ENCODE measurements around the gene F2RL1. TPM values are rescaled to one million over a fixed set of nuclear protein-coding genes. Genes with fewer than 3 reads are reported as not detected.

F2RL1 gene
- total and polyA plus RNA-seq, 2 of the 13 experiments (the other 11 are each of a cell fraction or from before 2014, with no cell fraction given), result 9.9 to 23.0 TPM

DNA sequence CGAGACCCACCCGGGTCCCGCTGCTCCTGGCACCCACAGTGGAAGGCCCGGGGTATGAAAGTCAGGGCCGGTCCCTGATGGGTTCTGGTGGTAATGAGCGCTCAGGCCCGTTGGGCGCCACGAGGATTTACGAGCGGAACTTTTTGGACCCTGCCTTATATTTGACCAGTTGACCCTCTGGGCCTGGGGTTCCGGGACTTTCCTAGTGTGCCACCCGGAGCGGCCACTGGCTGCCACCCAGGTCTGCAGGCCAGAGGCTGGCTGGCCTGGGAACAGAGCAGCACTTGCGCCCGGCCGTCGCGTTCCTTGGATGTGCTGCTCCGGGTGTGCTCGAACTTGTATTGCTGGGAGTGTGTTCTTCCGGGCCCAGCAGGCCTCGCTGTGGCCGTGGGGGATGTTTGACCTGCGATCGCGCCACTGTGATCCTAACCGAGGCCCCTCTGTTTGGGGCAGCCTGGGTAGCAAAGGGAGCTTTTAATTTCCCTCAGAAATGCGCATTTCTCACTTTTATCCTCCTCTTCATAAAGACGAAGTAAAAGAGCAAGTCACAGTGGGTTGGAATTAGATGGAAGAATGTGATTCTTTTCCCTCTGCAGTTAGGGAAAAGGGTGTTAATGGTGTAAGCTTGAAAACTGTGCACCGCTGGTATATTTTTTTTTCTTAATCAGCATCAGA, 1.2 kb downstream of the F2RL1 start (continued):
- TF ChIP-seq ZHX1 (CRISPR knock-in tag; IDR thresholded peaks at IDR 0.05; ENCODE audit: low read depth), result no peak
- no peak for TF ChIP-seq NR2F2 (IDR thresholded peaks at IDR 0.05; ENCODE audit: borderline replicate concordance, low read depth)
- no peak for TF ChIP-seq ZNF501 (CRISPR knock-in tag; IDR thresholded peaks at IDR 0.05)
- TF ChIP-seq NFRKB (IDR thresholded peaks at IDR 0.05), result no peak
- no peak for TF ChIP-seq ZNF790 (CRISPR knock-in tag; IDR thresholded peaks at IDR 0.05; ENCODE audit: borderline replicate concordance)
- peak; percentile 35; the same call in 1 of the 2 replicates for TF ChIP-seq KDM2A (CRISPR knock-in tag; IDR thresholded peaks at IDR 0.05; ENCODE audit: borderline replicate concordance, low read depth)
- TF ChIP-seq PATZ1 (CRISPR knock-in tag; IDR thresholded peaks at IDR 0.05), result no peak
- TF ChIP-seq TMF1 (CRISPR knock-in tag; IDR thresholded peaks at IDR 0.05; ENCODE audit: low read depth), result no peak
- no peak for TF ChIP-seq RARA (CRISPR knock-in tag; IDR thresholded peaks at IDR 0.05)
- TF ChIP-seq JUNB (CRISPR knock-in tag; IDR thresholded peaks at IDR 0.05; ENCODE audit: borderline replicate concordance), result no peak
- no peak for TF ChIP-seq RXRA (CRISPR knock-in tag; IDR thresholded peaks at IDR 0.05)
- no peak for TF ChIP-seq CBX2 (IDR thresholded peaks at IDR 0.05; ENCODE audit: low read depth, low read length)
- no peak for TF ChIP-seq CBX2 (CRISPR knock-in tag; IDR thresholded peaks at IDR 0.05; ENCODE audit: low read depth)
- peak; percentile 40; the same call in 1 of the 2 replicates for TF ChIP-seq ZSCAN31 (CRISPR knock-in tag; IDR thresholded peaks at IDR 0.05; ENCODE audit: low read depth)
- no peak for TF ChIP-seq NCOR1 (IDR thresholded peaks at IDR 0.05; ENCODE audit: borderline replicate concordance, low read length)
- no peak for TF ChIP-seq SETDB1 (CRISPR knock-in tag; IDR thresholded peaks at IDR 0.05; ENCODE audit: borderline replicate concordance)
- TF ChIP-seq CENPT (CRISPR knock-in tag; IDR thresholded peaks at IDR 0.05; ENCODE audit: low read depth), result no peak
- TF ChIP-seq, protein P1, sequence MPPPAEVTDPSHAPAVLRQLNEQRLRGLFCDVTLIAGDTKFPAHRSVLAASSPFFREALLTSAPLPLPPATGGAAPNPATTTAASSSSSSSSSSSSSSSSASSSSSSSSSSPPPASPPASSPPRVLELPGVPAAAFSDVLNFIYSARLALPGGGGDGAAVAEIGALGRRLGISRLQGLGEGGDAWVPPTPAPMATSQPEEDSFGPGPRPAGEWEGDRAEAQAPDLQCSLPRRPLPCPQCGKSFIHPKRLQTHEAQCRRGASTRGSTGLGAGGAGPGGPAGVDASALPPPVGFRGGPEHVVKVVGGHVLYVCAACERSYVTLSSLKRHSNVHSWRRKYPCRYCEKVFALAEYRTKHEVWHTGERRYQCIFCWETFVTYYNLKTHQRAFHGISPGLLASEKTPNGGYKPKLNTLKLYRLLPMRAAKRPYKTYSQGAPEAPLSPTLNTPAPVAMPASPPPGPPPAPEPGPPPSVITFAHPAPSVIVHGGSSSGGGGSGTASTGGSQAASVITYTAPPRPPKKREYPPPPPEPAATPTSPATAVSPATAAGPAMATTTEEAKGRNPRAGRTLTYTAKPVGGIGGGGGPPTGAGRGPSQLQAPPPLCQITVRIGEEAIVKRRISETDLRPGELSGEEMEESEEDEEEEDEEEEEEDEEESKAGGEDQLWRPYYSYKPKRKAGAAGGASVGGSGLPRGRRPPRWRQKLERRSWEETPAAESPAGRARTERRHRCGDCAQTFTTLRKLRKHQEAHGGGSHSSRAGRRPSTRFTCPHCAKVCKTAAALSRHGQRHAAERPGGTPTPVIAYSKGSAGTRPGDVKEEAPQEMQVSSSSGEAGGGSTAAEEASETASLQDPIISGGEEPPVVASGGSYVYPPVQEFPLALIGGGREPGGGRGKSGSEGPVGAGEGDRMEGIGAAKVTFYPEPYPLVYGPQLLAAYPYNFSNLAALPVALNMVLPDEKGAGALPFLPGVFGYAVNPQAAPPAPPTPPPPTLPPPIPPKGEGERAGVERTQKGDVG (CRISPR knock-in tag; IDR thresholded peaks at IDR 0.05; ENCODE audit: borderline replicate concordance), result no peak
- TF ChIP-seq SNAPC2 (CRISPR knock-in tag; IDR thresholded peaks at IDR 0.05), result no peak
- no peak for TF ChIP-seq CEBPG (CRISPR knock-in tag; IDR thresholded peaks at IDR 0.05)
- TF ChIP-seq, protein P2, sequence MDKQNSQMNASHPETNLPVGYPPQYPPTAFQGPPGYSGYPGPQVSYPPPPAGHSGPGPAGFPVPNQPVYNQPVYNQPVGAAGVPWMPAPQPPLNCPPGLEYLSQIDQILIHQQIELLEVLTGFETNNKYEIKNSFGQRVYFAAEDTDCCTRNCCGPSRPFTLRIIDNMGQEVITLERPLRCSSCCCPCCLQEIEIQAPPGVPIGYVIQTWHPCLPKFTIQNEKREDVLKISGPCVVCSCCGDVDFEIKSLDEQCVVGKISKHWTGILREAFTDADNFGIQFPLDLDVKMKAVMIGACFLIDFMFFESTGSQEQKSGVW (CRISPR knock-in tag; IDR thresholded peaks at IDR 0.05; ENCODE audit: borderline replicate concordance), result no peak

Measured in HepG2 (cell line).